Heart right ventricle (tissue), 16 donors: ENCODE results near the gene TENT5C. TPM values are rescaled to one million over a fixed set of nuclear protein-coding genes. Genes with fewer than 3 reads are reported as not detected.

Experiments used
- ATAC-seq, 8 donors: fragments of 200-7000 bp; cut with Tn5 transposase; one replicate each; pipeline ENCODE4 v1.9.1; 2020; ENCODE audit warnings: mild to moderate bottlenecking in 8 of 8, moderate library complexity in 8 of 8, moderate number of reproducible peaks in 1 of 8
- DNase-seq, 2 donors: peaks; one replicate each; pipeline ENCODE4 v3.0.0-alpha.2; 2020
- H3K27ac ChIP-seq, 10 donors: fragments of 200-600 bp; sonication (generic) in 2 of 10; one replicate each; pipeline versions ENCODE4 v1.5.0 to v1.8.0; 2020 to 2022; ENCODE audit warnings: mild to moderate bottlenecking in 3 of 10
- H3K27me3 ChIP-seq, 7 donors: fragments of 200-600 bp; one replicate each; pipeline ENCODE4 v1.8.0; 2021 to 2022; ENCODE audit warnings: mild to moderate bottlenecking in 2 of 7
- H3K36me3 ChIP-seq, 9 donors: fragments of 200-600 bp; sonication (generic) in 1 of 9; one replicate each; pipeline versions ENCODE4 v1.5.0 to v1.8.0; 2020 to 2022; ENCODE audit warnings: mild to moderate bottlenecking in 2 of 9
- H3K4me1 ChIP-seq, 9 donors: fragments of 200-600 bp; sonication (generic) in 1 of 9; one replicate each; pipeline versions ENCODE4 v1.5.0 to v1.8.0; 2020 to 2022; ENCODE audit warnings: mild to moderate bottlenecking in 4 of 9
- H3K4me3 ChIP-seq, 10 donors: fragments of 200-600 bp; sonication (generic) in 2 of 10; one replicate each; pipeline versions ENCODE4 v1.5.0 to v1.8.0; 2020 to 2022; ENCODE audit warnings: mild to moderate bottlenecking in 7 of 10, moderate library complexity in 2 of 10
- H3K9me3 ChIP-seq, 11 donors: fragments of 200-600 bp in 10 of 11; sonication (generic) in 2 of 11; one replicate each; pipeline versions ENCODE4 v1.5.0 to v1.8.0; 2013 to 2022; ENCODE audit warnings: mild to moderate bottlenecking in 2 of 11, control low read depth in 1 of 11, moderate library complexity in 1 of 11
- WGBS, 2 donors: extraction: QIAGEN DNeasy Blood & Tissue Kit; methylation state at CpG; one replicate each; pipeline ENCODE4 v1.1.7; 2013; ENCODE audit warnings: inconsistent platforms in 1 of 2; 5-methylcytosine and 5-hydroxymethylcytosine counted together
- intact Hi-C, 10 donors: fragments of 100-400 bp; cut with DNase I; formaldehyde crosslinking; loops; one replicate each; pipeline versions ENCODE4 v1.11.1 to v1.14.2; 2022
- polyA plus RNA-seq, 2 donors: library from polyadenylated mRNA; stranded (reverse); fragments of 200-250 nt; gene quantifications; one replicate each; pipeline ENCODE4 v1.2.3, GENCODE V29; 2013
- total RNA-seq, 10 donors: library from RNA; stranded (reverse); fragmentation: NEBNext Ultra II Directional in 3 of 10; extraction: Animal tissue kit (Norgen Biotek cat#: 25700) in 3 of 10; gene quantifications; one replicate each; pipeline versions ENCODE4 v1.2.1 to v1.2.4, GENCODE V29; 2021 to 2023
- TF ChIP-seq, protein P1 (sequence below), 9 donors: fragments of 200-600 bp; sonication (generic) in 2 of 9; IDR thresholded peaks; one replicate each; pipeline versions ENCODE4 v1.5.0 to v1.8.0; 2021 to 2022; ENCODE audit warnings: antibody characterized with exemption in 9 of 9, mild to moderate bottlenecking in 5 of 9, moderate library complexity in 1 of 9
- donor health status: Arrhythmogenic right ventricular cardiomyopathy.
- donor health status: ischemic (EF 13 %, LVEDD 7.1; RV severe dilation, severe dysfunction).
- donor health status: healthy with polysubstance abuse.
- donor health status: DM: no; HTN: yes; CAD: no.
- donor health status: DM: no; HTN: no; CAD: no.
- donor health status: ischemic (EF 25% LVEDD 6.9; RV normal size, moderate dysfunction).
- donor health status: ischemic (EF 25% LVEDD 5.7; RV mildly dilated, moderate dysfunction).
- donor health status: healthy.
- donor health status: DM: yes; HTN: yes; CAD: no.
- donor health status: Ischemic cardiomyopathy.
- donor health status: ischemic (EF 35%, LVEDD 5.7; RV mildly dilated, moderate dysfunction).
- donor health status: nonischemic (EF 11% LVEDD 7.7; RV severe dilation, severe dysfunction).
- donor health status: DM: yes; HTN: yes; CAD: no.
- donor health status: PGD.
- donor health status: ischemic (EF 29% LVEDD 5.4; RV normal size, mild dysfunction).
- donor health status: nonischemic (EF 23%, LVEDD 6.1; RV moderate dilation, normal function).

Gene TENT5C
- total and polyA plus RNA-seq, 12 donors: 3.1 to 23.1 (median 10.2) TPM

DNA sequence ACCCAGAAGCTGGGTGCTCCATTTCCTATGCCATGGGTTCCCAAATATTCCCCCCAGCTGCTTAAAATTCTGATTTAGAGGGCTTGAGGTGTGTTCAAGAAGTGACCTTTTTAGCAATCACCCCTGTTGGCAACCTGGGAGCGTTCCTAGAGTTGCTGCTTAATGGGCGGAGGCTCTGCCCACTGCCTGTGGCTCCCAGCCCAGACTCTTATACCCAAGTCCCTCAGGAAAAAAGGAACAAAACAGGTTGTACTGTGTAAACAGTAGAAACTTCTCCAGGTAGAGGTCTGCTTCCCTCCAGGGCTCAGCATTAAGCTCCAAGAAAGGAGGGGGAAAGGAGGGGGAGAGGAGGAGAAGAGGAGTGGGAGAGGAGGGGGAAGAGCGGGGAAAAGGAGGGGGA is 14.6 kb upstream of the TENT5C start:
- peaks cover 0 to 6% (median 0%) of the 10 kb centered on the region in 9 donors for H3K4me1 ChIP-seq
- no peak overlapping the region for H3K27ac ChIP-seq
- H3K4me3 ChIP-seq: no peak overlapping the region
- TF ChIP-seq, protein P1, sequence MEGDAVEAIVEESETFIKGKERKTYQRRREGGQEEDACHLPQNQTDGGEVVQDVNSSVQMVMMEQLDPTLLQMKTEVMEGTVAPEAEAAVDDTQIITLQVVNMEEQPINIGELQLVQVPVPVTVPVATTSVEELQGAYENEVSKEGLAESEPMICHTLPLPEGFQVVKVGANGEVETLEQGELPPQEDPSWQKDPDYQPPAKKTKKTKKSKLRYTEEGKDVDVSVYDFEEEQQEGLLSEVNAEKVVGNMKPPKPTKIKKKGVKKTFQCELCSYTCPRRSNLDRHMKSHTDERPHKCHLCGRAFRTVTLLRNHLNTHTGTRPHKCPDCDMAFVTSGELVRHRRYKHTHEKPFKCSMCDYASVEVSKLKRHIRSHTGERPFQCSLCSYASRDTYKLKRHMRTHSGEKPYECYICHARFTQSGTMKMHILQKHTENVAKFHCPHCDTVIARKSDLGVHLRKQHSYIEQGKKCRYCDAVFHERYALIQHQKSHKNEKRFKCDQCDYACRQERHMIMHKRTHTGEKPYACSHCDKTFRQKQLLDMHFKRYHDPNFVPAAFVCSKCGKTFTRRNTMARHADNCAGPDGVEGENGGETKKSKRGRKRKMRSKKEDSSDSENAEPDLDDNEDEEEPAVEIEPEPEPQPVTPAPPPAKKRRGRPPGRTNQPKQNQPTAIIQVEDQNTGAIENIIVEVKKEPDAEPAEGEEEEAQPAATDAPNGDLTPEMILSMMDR (IDR thresholded peaks at IDR 0.05): no peak
- H3K36me3 ChIP-seq: no peaks in the 10 kb centered on the region
- intact Hi-C loops: no loop called here
- ATAC-seq (no peak), DNase-seq (no peak)
- H3K9me3 ChIP-seq: no peaks in the 10 kb centered on the region
- H3K27me3 ChIP-seq: no peaks in the 10 kb centered on the region
- WGBS, 2 donors: 69 to 78% methylated on average over 3 of the region's 3 CpGs

DNA sequence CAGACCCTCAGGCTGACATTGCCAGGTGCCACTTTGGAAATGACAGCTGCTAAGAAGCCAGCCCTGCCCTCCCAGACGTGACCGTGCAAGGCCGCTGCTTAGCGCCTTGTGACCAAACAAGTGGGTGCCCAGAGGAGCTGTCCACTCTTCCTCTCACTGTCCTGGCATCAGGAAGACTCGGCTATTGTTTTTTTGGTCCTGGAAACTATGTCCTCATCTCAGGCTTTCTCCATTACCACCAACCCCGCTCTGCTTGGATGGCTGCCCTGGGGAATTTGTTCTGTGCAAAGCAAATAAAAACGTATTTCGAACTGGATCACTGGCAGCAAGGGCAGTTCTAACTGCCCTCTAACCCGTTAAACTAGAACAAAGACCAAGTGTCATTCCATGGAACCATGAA is 13.7 kb upstream of the TENT5C start:
- ATAC-seq: peak in 1 of 8 donors; percentile 36
- H3K9me3 ChIP-seq: no peaks in the 10 kb centered on the region

DNA sequence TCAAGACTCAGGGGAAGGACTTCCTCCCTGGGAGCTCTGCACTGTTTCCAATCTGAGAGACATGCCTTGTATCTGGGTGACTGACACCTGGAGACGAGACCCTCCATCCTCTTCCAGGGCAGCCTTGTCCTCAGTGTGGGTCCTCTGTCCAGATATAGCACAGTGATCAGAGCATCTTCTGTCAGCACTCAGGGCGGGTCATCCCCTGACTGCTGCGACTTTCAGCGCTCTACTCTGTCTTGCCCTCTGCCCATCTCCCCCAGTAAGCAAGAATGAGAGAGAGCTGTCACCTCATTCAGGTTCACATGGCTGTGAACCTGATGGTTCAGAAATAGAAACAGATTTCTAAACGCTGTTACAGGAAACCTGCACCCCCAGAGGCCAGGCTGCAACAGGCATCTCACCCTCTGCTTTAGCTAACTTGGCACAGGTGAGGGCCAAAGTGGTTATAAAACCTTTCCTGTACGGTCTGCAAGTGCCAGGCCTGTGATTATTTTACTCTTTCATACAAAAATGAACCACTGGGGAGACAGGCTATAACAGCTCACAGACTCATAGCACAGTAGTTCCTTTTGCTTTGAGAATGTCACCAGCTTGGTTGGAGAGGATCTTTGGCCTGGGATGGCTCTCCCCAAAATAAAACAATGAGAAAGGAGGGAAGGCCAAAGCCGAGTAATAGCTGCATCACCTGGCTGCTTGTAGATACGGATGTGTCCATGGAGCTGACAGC is 11.4 kb upstream of the TENT5C start:
- no peak for DNase-seq
- 59 to 64% methylated on average over 8 of the region's 8 CpGs for WGBS, 2 donors
- Histone ChIP-seq H3K27me3 (no peaks in the 10 kb centered on the region), H3K4me3 (no peak overlapping the region), H3K4me1 (peaks cover 0 to 6% (median 0%) of the 10 kb centered on the region in 9 donors), H3K9me3 (no peaks in the 10 kb centered on the region), H3K36me3 (no peaks in the 10 kb centered on the region), H3K27ac (no peak overlapping the region)
- TF ChIP-seq, protein P1 (IDR thresholded peaks at IDR 0.05): peak in 1 of 9 donors; percentile 33
- peak in 7 of 8 donors; percentile 29 to 79 (median 46) for ATAC-seq
- intact Hi-C loops: no loop called here

More for the DNA sequence above, 13.7 kb upstream of the TENT5C start:
- TF ChIP-seq, protein P1 (IDR thresholded peaks at IDR 0.05): no peak
- no peak for DNase-seq
- Histone ChIP-seq H3K27ac (no peak overlapping the region), H3K27me3 (no peaks in the 10 kb centered on the region), H3K36me3 (no peaks in the 10 kb centered on the region), H3K4me1 (peaks cover 0 to 6% (median 0%) of the 10 kb centered on the region in 9 donors), H3K4me3 (no peak overlapping the region)
- 75 to 82% methylated on average over 9 of the region's 9 CpGs for WGBS, 2 donors
- intact Hi-C loops: no loop called here

DNA sequence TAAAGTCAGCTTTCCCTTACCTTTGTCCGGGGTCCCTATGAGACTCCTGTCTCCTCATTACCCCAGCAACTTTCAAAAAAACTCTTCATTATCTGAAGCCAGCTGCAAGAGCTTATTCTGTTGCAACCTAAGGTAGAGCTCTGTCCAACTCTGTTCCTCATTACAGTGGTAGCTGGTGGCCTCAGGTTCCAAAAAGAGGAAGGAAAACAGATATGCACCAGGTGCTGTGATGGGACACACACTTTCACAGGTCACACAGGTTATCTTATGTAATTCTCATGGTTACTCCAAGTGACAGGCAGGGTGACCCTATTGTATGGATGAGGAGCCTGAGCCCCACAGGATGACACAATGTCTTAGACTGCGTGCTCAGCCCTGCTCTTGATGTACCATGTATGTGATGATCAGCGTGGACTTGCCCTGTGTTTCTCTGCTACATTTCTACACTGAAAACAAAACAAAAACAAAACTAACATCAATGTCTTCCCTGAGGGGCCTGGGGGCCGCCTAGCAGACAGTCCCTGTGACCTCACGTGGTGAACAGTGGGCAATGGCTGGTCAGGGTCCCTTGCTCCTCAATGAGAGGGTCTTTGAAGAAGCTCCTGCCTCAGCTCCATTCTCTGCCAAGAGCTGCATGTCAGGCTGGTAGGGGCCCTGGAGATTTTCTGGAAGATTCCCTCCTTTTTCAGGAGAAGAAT is 9.7 kb upstream of the TENT5C start:
- intact Hi-C loops: no loop called here
- 70 to 75% methylated on average over 5 of the region's 5 CpGs for WGBS, 2 donors

More for the DNA sequence above, 9.7 kb upstream of the TENT5C start:
- Histone ChIP-seq H3K27me3 (no peaks in the 10 kb centered on the region), H3K36me3 (no peaks in the 10 kb centered on the region), H3K27ac (no peak overlapping the region), H3K4me1 (peaks cover 0 to 6% (median 0%) of the 10 kb centered on the region in 9 donors), H3K9me3 (no peaks in the 10 kb centered on the region), H3K4me3 (no peak overlapping the region)
- TF ChIP-seq, protein P1 (IDR thresholded peaks at IDR 0.05): no peak
- DNase-seq (no peak), ATAC-seq (no peak)
